GM12872 (cell line): Measurements from ENCODE around the gene RERE.

Experiments
- CTCF ChIP-seq: IDR thresholded peaks from 3 replicates; pipeline ENCODE4 v1.5.1; 2011; ENCODE audit warnings: low read depth, mild to moderate bottlenecking, low read length, moderate library complexity; ENCODE audit not compliant: insufficient read depth

RERE gene

DNA sequence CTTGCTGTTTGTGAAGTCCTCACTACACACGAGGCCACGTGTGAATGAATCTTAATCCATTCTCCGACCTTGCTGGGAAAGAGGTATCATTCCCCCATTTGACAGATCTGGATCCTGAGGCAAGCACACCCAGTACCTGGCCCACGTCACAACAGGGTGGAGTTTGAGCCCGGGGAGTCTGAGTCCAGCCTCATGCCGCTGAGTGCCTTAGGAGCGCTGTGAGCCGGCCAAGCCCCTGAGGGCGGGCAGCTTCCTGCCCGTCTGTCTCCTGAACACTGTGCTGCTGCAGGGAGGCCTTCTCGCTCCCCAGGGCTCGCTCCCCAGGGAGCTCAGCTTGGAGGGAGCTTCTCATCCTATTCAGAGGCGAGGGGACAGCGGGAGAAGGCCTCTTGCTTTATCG is 469.8 kb downstream of the RERE start:
- no peak for TF ChIP-seq CTCF

DNA sequence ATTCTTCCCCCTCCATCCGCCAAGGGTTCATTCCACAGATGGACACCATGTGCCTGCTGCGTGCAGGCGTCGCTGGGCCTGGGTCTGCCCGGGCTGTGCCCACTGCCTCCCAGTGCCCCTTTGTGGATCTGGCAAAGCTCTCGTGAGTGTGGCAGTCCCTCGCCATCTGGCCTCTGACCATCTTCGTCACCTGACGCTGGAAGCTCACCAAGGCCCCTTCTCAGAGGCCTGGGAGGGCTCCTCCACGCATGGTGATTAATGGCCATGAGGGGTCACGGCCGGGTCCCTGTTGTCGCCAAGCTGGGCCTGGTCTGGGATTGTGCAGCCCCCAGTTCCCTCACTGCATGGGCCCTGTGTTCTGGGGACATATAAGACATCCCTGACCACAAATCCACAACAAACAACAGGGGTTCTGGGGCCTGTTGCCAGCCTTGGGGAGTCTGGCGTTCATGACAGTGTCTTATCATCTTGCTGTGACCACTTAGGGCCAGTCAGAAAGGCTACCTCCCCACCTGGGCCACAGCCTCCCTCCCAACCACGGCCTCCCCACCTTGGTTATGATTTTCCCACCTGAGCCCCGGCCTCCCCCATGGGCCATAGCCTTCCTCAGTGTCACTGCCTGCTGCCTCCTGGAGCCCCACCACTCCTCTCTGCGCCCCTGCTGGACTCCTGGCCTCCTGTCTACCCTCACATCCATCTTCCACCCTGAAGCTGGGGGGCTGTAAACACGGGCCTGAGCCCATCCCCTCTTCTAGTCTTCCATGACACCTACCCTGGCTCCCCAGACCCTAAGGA is 471.6 kb downstream of the RERE start:
- TF ChIP-seq CTCF = no peak

DNA sequence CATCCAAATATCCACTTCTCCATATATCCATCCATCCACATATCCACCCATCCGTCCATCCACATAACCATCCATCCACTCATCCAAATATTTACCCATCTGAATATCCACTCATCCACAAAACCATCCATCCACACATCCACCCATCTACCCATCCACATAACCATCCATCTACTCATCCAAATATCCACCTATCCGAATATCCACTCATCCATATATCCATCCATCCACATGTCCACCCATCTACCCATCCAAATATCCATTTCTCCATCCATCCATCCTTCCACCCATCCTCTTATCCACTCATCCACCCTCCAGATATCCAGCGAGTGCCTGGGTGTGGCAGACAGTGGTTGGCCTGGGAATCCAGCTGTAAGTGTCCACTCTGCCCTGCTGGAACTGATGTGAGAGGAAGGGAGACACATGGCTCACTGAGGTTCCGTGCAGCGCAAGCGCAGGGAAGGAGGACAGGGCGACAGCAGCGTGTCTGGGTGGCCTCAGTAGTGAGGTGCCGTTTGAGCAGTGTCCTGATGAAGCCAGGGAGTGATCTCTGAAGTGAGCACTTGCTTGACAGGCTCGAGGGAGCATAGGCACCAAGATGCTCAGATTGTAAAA is 472.4 kb downstream of the RERE start:
- no peak for TF ChIP-seq CTCF

- TF ChIP-seq CTCF = no peak
Measured at GRCh38 chr1:8343464-8344001, 473.9 kb downstream of the RERE start.

DNA sequence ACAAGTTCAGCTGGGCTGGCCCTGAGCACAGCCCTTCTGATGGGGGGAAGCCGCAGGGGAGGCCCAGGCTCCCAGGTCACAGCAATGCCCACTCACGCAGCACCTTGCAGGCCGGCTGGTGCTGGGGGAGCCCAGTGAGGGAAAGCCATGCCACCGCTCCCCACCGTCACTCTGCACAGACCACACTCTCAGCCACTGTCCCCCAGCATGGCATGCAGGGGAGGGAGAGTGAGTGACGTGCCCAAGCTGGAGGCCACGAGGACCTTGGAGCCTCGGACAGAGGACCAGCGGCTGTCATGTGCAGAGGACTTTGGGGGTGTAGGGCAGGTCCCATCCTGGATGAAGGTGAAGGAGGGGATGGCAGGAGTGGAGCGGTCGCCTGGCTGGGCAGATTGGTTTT is 474.4 kb downstream of the RERE start:
- TF ChIP-seq CTCF = no peak

GRCh38 chr1:8342325-8342724 is 475.1 kb downstream of the RERE start:
- TF ChIP-seq CTCF = no peak

DNA sequence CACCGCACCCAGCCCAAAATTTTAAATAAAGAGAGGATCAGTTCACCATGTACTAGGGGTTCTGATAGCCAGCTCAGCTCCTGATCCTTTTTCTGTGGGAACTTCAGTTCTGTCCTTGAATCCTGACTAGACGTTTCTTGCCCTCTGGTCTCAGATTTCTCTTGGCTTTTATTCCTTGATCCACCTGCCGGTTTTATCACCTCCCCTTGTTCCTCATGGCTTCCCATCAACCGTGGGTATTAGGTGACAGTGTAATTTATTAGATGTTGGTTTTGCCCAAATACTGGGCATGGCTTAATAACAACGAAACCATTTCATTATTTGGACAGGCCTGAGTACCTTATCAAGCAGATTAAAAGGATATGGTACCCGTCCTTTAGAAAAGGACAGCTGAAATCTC is 477.0 kb downstream of the RERE start:
- TF ChIP-seq CTCF = no peak
